GM19023 (cell line): Measurements from ENCODE around the gene LINC01488.

Source experiments
- ATAC-seq: cut with Tn5 transposase; IDR thresholded peaks from one replicate; pipeline ENCODE4 v1.9.1; 2021; ENCODE audit warnings: mild to moderate bottlenecking, moderate library complexity; ENCODE audit not compliant: unreplicated experiment

The LINC01488 gene

DNA sequence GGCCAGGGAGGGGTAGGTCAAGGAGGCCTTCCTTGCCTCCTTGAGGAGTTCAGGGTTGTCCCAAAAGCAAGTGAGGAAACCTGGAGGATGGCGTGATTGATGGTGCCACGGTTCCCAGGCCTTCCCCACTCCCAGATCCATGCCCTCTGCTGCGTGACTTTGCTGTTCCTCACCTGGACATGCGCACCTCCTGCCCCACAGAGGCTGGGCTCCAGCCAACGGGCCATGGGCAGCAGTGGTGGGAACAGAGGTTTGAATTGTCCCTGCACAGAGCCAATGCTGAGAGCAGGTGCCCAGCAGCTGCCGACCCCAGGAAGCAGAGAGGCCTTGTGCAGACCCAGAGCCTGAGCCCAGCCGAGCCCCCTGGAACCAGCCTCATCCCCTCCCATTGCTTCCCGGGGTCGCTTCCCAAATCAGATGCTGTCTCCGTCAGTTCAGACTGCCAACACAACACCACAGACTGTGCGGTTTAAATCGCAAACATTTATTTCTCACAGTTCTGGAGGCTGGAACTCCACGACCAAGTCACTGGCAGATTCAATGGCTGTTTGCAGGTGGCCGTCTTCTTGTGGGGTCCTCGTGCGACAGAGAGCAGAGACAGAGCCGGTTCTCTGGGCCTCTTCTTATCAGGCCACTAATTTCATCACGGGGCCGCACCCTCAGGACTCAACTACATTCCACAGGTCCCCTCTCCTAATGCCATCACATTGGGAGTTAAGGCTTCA lies 6.2 kb upstream of the LINC01488 start:
- ATAC-seq = no peak

DNA sequence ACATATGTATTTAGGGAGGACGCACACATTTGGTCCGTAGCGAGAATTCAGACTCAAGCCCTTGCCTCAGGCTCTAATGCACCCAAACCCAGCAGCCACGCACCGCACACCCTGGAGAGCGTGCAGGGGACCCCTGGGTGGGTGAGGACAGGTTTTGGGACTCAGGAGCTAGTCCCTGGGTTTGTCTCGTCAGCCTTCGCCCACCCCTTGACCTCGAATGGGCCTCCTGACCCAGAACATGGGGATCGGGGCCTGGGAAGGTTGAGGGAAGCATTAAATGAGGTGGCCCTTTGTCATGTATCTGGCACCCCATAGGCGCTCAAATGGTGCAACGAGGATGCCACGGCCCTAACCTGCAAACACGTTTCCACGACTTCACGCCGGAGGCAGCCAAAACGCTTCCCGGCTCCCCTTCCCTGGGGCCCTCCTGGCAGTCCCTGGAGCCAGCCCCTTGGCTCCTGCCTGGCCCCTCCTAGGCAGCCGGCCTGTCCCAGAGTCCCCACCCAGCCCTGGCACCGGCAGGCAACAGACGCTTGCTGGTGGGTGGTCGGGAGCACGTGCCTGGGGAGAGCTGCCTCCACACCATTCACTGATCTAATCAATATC lies 5.5 kb upstream of the LINC01488 start:
- ATAC-seq = no peak

DNA sequence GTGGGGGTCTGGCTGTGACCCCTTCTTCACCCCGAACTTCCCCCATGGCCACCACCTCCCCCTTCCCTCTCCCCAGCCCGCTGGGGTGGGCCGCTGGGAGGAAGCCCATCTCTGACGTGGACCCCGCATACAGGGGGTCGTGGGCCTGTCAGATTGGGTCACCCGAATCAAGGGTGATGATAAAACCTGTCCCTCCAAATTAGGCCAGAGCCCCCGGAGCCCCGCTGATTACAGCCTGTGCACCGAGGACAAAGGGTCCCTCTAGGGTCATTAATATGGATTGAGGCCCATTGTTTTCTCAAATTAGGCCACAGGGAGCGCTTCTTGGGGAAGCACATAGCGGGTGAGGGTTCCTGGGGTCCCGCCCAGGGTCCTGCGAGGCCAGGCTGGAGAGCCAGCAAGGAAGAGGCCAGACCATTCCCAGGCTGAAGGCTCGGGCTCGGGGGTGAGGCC lies 4.9 kb upstream of the LINC01488 start:
- no peak for ATAC-seq

DNA sequence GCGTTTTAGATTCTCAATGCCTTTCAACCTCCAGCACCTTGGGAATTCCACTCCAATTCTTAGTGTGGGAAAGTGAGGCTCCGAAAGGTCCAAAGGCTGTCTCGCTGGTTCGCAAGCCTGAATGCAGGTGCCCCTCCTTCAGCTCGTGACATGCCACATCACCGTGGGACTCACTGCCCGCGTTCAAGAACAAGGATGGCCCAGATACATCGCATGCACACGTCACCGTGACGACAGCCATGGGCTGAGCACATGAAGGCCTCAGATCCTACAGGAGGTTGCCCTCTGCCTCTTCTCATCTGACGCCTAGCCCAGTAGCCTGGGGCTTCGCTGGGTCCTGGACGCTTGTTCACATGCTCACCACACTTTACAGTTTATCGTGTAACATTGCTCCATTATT lies 4.4 kb upstream of the LINC01488 start:
- no peak for ATAC-seq

DNA sequence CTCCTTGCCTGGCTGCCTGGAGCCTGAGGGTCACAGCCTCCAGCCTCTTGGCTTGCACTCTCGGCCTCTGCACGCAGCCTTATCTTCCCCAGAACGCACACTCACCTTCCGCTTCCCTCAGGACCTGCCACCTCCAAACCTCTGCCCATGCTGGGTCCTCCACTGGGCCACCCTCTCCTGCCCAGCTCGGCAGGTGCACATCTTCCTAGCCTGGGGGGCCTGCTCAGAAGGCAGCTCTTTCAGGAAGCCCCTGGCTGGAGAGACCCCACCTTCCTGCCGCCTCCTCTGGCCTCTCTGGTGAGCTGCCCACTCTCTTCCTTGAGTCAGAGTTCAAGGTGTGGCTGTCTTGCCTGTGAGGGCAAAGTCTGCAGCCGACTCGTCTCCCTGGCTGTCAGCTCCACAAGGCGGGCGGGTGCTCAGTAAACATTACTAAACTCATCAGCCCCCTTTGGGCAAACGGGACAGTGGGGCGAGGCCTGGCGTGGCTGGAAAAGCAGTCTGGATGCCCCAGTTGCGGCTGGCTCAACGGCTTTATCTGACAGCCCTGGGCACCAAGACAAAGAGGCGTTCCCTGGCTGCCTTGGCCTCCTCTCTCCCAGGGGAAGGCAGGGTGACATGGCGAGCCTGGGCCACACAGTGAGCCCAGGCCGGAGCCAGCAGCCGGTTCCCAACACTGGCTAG lies 1.7 kb upstream of the LINC01488 start:
- ATAC-seq = no peak

DNA sequence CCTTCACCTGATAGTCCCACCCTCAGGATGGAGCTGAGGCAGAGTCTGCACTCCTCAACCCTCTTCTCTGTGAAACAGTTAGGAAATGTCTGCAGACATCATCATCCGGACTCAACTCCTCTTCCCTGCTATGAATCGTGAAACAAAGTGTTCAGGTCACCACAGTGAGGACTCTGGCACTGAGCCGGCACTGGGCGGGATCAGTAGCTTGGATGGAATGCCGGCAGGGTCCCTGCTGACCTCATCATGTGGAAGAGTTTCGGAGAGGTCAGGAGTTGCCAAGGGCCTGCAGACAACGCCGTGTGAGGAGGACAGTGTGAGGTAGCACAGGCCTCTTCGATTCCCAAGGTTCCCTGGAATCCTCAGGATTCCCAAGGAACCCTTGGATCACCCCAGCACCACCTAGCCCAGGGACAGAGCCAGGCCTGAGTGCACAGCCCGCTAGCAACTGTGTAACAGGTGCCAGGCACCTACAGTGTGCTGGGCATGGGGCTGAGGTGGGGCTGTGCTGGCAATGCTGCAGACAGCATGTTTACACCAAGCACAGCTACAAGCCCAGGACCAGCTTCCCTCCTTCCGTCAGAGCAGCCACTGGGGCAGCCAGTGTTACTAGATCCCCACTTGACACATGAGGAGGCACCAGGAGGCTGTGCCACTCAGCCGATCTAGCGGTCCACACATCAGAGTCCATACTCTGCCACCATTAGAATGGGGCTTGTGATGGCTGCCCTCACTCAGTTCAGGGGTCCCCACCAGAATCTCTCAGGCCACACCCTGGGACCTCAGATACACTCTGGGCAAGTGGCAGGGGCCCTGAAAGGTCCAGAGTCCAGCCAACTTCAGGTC lies 693 bp upstream of the LINC01488 start:
- ATAC-seq = no peak

DNA sequence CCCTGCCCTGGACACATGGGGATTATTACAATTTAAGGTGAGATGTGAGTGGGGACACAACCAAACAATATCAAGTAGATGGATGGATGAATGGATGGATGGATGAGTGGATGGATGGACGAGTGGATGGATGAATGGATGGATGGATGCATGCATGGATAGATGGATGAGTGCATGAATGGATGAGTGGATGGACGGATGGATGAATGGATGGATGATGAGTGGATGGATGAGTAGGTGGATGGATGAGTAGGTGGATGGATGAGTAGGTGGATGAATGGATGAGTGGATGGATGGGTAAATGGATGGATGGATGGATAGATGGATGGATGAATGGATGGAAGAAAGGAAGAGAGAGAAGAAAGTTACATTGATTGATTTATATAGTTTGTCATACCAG lies 859 bp downstream of the LINC01488 start:
- no peak for ATAC-seq

DNA sequence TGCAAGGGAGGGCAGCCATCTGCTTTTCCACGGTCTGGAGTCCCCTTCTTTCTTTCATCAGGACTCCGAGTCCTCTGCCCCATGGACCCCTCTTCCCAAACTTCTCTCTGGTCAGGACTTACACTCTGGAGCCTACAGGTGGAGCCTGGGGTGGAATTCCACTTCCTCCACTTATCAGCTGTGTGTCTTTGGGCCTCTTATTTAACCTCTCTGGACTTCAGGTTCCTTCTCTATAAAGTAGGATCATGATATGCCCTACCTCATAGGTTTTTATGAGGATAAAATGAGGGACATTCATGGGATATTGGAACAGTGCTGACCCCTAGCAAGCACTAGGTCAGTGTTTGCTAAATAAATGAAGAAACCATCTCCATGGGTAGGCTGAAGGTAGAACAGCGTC lies 1.7 kb downstream of the LINC01488 start:
- no peak for ATAC-seq

DNA sequence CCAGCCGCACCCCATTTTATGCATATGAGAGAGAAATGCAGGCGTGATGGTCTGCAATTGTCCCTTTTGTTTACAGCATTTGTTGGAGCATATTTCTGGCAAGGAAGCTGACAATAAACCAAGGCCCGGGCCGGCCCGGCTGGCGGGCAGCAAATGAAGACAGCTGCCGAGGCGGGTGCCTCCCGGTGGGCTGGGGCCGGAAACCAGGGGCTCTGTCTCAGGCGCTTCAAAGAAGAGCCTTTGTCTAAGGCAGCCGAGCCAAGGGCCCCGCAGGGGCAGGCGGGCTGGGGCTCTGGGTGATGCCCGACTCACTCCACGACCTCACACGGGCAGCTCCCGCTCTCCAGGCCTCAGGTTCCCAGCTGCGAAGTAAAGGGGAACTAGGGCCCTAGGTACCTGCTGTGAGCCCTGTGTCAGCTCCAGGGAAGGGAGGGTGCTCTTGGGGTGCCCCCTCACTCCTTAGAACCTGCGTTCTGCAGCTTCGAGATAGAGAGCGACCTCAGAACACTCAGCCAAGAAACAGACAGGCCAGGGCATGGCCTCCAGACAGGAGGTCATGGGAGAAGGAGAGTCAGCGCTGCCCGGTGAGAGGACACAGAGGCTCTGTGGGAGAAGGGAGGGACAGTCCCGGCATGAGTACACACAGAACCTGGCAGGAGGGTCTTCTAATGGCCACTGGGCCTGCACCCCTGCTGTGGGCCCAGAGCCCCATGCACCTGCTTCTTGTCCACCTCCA lies 2.4 kb downstream of the LINC01488 start:
- ATAC-seq = no peak

DNA sequence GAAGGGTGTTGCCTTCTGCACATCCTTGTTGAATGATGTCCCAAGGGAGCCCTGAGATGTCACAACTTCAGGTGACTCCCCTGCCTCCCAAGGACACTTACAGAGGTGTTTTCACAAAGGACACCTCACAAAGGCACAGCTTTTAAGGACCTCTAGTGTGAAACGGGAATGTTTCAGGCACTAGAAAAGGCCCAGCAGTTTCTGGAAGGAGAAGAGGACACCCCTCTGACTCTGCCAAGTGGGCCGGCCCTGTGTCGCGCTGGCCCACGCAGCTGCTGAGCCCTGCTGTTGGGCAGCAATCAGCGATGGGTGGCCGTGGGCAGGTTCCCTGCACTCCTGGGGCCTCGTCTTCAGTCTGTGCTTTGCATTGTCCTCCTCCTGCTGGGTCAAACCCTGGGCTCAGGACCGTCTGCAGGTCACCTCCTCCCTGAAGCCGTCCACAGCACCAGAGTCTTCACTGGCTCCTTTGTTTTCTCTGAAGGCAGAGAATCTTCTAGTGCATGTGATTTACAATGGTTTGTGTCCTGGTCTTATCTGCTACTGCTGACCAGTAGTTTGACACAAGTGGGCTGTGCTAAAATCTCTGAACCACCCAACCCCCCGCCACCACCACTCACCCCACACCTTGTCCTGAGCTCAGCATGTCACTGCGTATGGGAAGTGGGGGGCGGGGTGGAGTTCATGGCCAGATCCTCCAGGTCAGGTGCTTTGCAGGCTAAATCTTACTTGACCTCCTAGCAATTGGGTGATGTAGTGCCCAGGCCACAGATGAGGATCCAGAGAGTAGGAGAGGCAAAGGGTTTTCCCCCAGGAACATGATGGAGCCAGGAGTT lies 3.2 kb downstream of the LINC01488 start:
- ATAC-seq = no peak

DNA sequence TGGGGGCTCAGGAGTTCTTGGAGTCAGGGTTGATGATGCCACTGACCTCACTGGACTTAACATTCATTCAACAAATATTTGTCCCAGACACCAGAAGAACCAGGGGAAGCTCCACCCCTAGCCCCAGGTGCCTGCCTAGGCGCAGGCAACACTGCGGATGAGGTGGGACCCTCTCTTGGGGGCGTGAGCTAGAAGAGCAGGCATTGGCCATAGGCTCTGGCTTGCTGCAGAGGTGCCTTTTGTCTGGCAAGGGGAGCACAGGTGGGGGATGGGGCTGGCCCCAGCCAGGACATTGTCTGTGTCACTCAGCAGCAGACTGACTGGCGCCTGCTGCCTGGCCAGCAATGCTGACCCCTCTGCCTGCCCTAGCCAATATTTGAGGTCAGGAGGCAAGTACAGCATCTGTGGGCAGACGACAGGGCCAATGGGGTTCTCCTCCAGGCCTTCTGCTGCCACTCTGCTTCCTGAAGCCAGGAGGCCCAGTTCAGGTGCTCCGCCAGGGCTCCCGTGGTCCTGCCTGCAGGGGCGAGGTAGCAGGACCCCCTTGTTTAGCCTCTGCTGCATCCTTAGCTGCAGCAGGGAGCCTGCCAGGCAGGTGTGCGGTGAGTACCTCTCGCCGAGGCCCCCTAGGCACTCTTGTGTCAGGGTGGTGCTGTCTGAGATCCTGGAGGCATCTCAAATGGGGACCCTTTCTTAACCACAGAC lies 4.0 kb downstream of the LINC01488 start:
- ATAC-seq = no peak

DNA sequence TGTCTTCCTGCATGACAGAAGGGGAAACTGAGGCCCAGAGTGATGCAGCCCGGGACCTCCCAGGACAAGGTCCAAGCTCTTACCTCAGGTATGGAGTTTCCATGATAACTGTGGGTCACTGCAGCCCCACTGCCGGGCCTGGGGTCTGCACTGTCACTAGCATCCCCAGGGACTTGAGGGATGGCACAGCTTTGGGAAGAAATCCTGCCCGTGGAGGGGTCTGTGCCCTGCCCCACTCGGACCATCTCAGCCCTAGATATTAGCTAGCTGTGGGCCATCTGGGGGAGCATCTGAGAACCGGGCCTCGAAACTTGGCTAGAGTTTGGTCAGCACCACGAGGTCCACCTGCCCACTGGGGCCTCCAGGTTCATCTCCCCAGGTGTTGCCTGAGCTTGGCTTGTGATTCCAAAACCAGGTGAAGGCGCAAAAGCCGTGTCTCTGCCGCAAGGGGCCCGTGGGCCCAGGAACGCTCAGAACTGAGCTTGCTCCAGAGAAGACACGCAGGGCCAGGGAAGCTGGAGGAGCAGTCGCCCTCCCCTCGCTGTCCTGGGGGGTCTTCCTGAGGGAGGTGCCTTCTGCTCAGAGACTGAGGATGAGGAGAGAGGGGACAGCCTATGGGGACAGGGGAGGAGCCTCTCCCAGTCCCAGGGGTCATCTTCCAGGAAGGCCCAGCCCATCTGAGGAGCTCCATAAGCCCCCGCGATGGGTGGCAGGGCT lies 4.8 kb downstream of the LINC01488 start:
- no peak for ATAC-seq

DNA sequence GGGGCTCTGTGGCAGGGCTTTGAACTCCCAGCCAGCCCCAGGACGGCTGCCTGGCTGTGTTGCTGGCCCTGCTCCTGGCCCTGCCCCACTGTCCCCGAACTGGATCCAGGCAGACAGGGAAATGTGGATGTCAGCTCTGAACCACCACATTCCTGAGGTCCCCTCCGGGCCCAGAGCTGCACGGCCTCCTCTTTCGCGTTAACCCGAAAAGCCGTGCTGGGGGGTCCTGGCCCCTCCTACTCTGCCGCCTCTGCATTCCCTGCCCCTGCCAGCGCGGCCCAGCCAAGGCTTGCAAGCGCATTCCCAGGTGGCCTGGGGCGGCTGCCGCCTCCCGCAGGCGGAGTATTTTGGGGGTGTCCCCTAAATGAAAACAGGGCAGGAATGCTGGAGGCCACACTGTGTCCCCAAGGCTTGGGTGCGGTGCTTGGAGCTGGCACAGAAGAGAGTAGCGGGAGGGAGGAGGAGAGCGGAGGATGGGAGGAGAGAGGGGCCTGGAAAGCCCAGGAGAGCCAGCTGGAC lies 5.4 kb downstream of the LINC01488 start:
- no peak for ATAC-seq

DNA sequence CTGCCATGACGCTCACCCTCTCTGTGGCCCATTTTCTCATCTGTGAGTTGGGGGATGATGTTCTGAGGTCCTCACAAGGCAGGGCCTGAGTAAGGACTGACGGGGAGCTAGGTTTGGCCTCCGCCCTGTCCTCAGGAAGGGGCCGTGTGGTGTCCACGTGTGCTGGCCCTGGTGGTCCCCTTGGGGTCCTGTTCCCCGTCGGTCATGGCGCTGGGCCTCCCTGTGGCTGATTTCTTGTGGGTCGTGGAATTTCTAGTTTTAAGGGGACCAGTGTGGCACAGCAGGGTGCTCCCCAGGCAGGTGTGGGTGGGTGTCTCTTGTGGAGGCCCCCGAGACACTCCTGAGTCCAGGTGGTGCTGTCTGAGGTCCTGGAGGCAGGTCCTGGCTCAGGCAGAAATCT lies 5.9 kb downstream of the LINC01488 start:
- no peak for ATAC-seq

DNA sequence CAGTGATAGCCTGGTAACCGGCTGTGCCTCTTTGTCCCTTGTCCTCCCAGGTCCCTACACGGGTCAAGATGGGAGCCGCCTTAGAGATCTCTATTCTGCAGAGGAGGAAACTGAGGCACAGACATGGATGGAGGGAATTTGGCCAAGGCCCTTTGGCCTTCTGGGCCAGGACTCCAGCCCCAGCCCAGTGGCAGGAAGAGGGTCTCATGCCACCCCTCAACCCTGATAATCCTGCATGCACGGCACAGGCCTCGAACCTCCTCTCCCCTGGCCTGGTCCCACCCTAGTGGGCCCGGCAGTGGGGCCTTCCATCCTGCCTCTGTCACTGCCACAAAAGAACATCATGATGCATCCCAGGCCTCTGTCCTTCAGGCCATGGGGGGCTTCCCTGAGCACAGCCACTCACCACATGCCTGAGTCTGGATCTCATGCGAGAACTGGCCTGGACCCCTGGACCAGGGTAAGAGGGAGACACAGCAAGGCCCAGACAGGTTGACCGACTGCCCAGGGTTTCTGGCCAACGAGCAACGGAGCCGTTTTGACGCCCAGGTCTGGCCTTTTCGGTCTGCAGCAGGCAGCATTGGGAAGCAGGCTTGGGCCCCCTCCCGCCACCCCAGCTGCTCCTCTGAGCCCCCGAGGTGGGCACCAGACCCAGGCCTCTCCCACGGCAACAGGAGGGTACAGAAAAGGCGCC lies 6.5 kb downstream of the LINC01488 start:
- ATAC-seq = no peak

DNA sequence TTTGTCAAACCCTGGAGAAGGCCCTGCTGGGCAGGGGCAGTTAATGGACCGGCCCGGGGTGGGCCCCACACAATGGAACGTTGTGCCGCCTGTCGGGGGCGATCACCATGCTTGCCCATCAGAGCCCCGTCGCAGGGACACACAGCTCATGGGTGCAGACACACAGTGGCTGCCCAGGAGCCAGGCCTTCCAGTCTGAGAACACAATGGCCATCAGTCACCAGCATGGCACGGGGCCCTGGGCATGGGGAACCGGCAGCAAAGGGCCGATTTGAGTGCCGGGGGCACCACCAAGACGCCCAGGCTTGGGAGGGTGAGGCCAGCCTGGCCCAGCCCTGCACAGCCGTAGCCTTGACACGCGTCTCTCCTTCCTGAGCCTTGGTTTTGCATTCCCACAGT lies 7.1 kb downstream of the LINC01488 start:
- no peak for ATAC-seq

DNA sequence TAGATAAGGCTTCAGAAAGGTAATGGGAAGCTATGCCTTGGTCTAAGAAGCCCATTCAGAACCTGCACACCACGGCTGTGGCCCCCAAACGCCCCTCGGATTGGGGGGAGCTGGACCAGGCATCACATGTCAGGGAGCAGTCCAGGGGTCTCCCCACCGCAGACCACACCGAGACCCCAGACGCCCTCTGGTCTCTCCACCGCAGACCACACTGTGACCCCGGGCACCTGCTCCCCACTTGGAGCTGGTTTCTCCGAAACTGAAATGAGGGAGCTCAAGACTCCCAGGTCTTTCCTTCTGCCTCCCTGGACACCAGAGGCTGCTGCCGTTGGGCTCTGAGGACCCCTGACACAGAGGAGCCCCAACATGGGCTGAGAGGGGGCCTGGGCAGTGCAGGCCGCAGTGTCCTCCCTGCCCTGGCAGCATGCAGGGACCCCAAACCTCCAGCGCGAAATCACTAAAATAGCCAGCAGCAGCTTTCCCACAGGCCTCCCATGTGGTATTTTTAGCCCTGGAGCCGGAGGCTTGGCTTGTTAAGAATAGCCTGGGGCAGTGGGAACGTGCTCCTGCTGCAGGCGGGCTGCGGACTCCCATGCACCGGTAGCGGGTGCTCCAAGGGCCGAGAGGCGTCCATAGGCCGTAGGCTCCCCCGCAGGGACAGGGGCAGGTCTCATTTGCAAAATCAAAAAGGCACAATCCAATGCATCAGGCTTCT lies 7.7 kb downstream of the LINC01488 start:
- ATAC-seq = no peak
